ENCODE results near the gene SLX9. TPM values are rescaled to one million over a fixed set of nuclear protein-coding genes. Genes with fewer than 3 reads are reported as not detected.

SLX9 gene
- total RNA-seq, 2 donors from 2014 or later, result 21.4 to 24.8 TPM

GRCh38 chr21:44979687-44980561 lies 40.1 kb downstream of the SLX9 start:
- TF ChIP-seq CTCF (IDR thresholded peaks at IDR 0.05), result no peak
- no peak for TF ChIP-seq POLR2AphosphoS5 (IDR thresholded peaks at IDR 0.05)
- no peak for DNase-seq (ENCODE audit: low spot score)
- no peak overlapping the region for H3K4me3 ChIP-seq
- no peaks in the 10 kb centered on the region for H3K4me1 ChIP-seq (replicated peaks)
- WGBS, result 85% methylated on average over 17 of the region's 20 CpGs
- no peaks in the 10 kb centered on the region for H3K9me3 ChIP-seq
- H3K27ac ChIP-seq, result no peak overlapping the region
- no peaks in the 10 kb centered on the region for H3K36me3 ChIP-seq
- intact Hi-C loops (cut with DNase I), result no loop called here
- H3K27me3 ChIP-seq (replicated peaks; ENCODE audit: insufficient read depth), result no peaks in the 10 kb centered on the region

- WGBS, result 90% methylated on average over 38 of the region's 38 CpGs
- no peaks in the 10 kb centered on the region for H3K4me1 ChIP-seq (replicated peaks)
These were observed 41.0 kb downstream of the SLX9 start for GRCh38 chr21:44980562-44981489.

GRCh38 chr21:44982558-44983250 lies 42.9 kb downstream of the SLX9 start:
- intact Hi-C loops (cut with DNase I), result no loop called here
- no peak for DNase-seq (ENCODE audit: low spot score)
- Histone ChIP-seq H3K27me3 (replicated peaks; ENCODE audit: insufficient read depth) (no peaks in the 10 kb centered on the region), H3K9me3 (no peaks in the 10 kb centered on the region), H3K4me3 (no peak overlapping the region), H3K4me1 (replicated peaks) (no peaks in the 10 kb centered on the region), H3K27ac (no peak overlapping the region), H3K36me3 (no peaks in the 10 kb centered on the region)
- 54% methylated on average over 33 of the region's 41 CpGs for WGBS
- TF ChIP-seq CTCF (IDR thresholded peaks at IDR 0.05) (no peak), POLR2AphosphoS5 (IDR thresholded peaks at IDR 0.05) (no peak), POLR2A (IDR thresholded peaks at IDR 0.05) (no peak)

More at GRCh38 chr21:44980562-44981489, 41.0 kb downstream of the SLX9 start:
- no peak overlapping the region for H3K27ac ChIP-seq
- no peaks in the 10 kb centered on the region for H3K9me3 ChIP-seq
- TF ChIP-seq POLR2AphosphoS5 (IDR thresholded peaks at IDR 0.05) (no peak), POLR2A (IDR thresholded peaks at IDR 0.05) (no peak), CTCF (IDR thresholded peaks at IDR 0.05) (no peak)
- H3K4me3 ChIP-seq, result no peak overlapping the region
- intact Hi-C loops (cut with DNase I), result no loop called here
- H3K27me3 ChIP-seq (replicated peaks; ENCODE audit: insufficient read depth), result no peaks in the 10 kb centered on the region
- no peak for DNase-seq (ENCODE audit: low spot score)
- H3K36me3 ChIP-seq, result no peaks in the 10 kb centered on the region

DNA sequence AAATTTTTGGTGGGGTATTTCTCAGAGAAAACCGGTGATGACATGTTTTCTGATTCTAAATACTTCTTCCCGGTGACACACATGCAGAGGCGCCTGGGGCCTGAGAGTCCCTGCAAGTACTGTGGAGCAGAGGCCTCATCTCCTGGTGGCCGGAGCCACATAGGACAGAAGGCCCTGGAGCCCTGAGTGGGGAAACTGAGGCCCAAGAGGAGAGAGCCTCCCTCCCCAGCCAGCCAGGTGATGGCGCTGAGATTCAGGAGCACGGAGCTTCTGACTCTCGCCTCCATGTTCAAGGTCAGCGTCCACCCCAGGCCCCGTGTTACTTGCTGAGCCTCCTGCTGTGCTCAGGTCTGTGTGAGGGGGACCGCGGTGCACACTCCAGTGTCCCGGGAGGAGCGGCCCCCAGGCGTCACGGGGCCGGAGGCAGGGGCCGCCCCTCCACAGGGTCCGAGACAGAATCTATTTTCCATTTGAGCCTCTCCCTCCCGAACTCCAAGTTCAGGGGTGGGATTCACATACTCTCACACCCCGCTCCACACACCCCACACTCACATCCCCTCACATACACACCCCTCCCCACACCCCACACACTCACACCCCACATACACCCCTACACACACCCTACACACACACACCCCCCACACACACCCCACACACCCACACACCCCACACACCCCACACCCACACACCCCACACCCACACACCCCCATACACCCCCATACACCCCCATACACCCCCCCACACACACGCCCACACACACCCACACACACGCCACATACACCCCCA lies 43.8 kb downstream of the SLX9 start:
- no peak for DNase-seq (ENCODE audit: low spot score)
- Histone ChIP-seq H3K27me3 (replicated peaks; ENCODE audit: insufficient read depth) (no peaks in the 10 kb centered on the region), H3K36me3 (no peaks in the 10 kb centered on the region), H3K4me1 (replicated peaks) (no peaks in the 10 kb centered on the region), H3K4me3 (no peak overlapping the region), H3K9me3 (no peaks in the 10 kb centered on the region), H3K27ac (no peak overlapping the region)
- 93% methylated on average over 20 of the region's 22 CpGs for WGBS
- TF ChIP-seq POLR2A (IDR thresholded peaks at IDR 0.05) (no peak), POLR2AphosphoS5 (IDR thresholded peaks at IDR 0.05) (no peak), CTCF (IDR thresholded peaks at IDR 0.05) (no peak)
- intact Hi-C loops (cut with DNase I), result no loop called here
